ENCODE measurements around the gene SKI.

DNA sequence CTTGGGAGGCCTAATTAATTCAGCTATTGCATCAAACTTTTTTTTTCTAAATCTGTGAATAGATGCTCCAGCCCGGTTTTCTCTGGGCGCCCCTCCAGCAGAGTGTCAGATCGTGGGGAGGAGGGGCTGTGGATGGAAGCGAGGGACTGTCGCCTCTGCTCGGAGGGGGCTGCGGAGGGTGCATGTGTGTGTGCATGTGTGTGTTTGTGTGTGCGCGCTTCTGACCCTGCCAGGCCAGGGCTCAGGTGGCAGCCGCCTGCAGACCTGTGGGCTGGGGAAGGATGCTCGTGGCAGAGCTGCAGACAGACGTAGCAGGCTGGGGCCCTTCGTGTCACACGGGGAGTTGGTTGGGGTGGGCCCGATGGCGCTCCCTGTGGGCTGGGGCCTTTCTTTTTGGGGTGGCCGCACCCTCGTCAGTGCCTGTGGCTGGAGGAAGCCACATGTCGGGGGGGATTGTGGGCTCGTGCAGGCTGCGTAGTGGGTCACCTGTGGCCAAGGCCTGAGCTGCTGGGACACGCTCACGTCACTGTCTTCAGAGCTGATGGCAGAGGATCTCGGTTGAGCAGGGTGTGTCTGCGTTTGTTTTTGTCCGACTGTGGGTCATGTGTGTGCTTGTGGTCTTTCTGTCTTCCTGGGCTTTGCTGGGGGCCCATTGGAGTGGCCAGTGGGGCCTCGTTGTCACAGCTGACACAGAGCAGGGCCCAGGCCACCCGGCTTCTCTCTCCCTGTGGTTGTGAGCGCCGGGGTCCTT is 2.8 kb downstream of the SKI start:
- TF ChIP-seq, protein P1, sequence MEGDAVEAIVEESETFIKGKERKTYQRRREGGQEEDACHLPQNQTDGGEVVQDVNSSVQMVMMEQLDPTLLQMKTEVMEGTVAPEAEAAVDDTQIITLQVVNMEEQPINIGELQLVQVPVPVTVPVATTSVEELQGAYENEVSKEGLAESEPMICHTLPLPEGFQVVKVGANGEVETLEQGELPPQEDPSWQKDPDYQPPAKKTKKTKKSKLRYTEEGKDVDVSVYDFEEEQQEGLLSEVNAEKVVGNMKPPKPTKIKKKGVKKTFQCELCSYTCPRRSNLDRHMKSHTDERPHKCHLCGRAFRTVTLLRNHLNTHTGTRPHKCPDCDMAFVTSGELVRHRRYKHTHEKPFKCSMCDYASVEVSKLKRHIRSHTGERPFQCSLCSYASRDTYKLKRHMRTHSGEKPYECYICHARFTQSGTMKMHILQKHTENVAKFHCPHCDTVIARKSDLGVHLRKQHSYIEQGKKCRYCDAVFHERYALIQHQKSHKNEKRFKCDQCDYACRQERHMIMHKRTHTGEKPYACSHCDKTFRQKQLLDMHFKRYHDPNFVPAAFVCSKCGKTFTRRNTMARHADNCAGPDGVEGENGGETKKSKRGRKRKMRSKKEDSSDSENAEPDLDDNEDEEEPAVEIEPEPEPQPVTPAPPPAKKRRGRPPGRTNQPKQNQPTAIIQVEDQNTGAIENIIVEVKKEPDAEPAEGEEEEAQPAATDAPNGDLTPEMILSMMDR (IDR thresholded peaks at IDR 0.05), result no peak
- TF ChIP-seq POLR2A (IDR thresholded peaks at IDR 0.05), result no peak
- TF ChIP-seq POLR2AphosphoS5 (IDR thresholded peaks at IDR 0.05), result no peak

Data from prostate gland (tissue), 2 donors.